Measurements from ENCODE around the gene MAPKAPK3. TPM values are rescaled to one million over a fixed set of nuclear protein-coding genes. Genes with fewer than 3 reads are reported as not detected.

The MAPKAPK3 gene
- total RNA-seq, 1 donor from 2014 or later, result 37.0 TPM

- no peak overlapping the region for H3K27ac Mint-ChIP-seq (ENCODE audit: unreplicated experiment)
- no peak for TF ChIP-seq CTCF (conservative IDR thresholded peaks at IDR 0.05)
- H3K36me3 Mint-ChIP-seq (ENCODE audit: low read depth), result no peaks in the 10 kb centered on the region
- no peak overlapping the region for H3K4me3 Mint-ChIP-seq
- H3K27me3 Mint-ChIP-seq (ENCODE audit: low read depth), result no peaks in the 10 kb centered on the region
- H3K4me1 Mint-ChIP-seq, result peaks cover 4% of the 10 kb centered on the region
- no peaks in the 10 kb centered on the region for H3K9me3 Mint-ChIP-seq
- DNase-seq (ENCODE audit: low read depth, low spot score), result no peak
Observed at GRCh38 chr3:50689558-50689957, 72.6 kb downstream of the MAPKAPK3 start.

- H3K4me3 Mint-ChIP-seq, result no peak overlapping the region
- TF ChIP-seq CTCF (conservative IDR thresholded peaks at IDR 0.05), result no peak
- DNase-seq (ENCODE audit: low read depth, low spot score), result no peak
- no peaks in the 10 kb centered on the region for H3K4me1 Mint-ChIP-seq
- no peak overlapping the region for H3K27ac Mint-ChIP-seq (ENCODE audit: unreplicated experiment)
- H3K36me3 Mint-ChIP-seq (ENCODE audit: low read depth), result peaks cover 4% of the 10 kb centered on the region
- H3K9me3 Mint-ChIP-seq, result peaks cover 10% of the 10 kb centered on the region
- H3K27me3 Mint-ChIP-seq (ENCODE audit: low read depth), result no peaks in the 10 kb centered on the region
Observed at GRCh38 chr3:50695031-50695430, 78.1 kb downstream of the MAPKAPK3 start.

- Mint-ChIP-seq H3K4me1 (no peaks in the 10 kb centered on the region), H3K4me3 (no peak overlapping the region), H3K27ac (ENCODE audit: unreplicated experiment) (no peak overlapping the region), H3K9me3 (peaks cover 13% of the 10 kb centered on the region), H3K36me3 (ENCODE audit: low read depth) (peaks cover 4% of the 10 kb centered on the region), H3K27me3 (ENCODE audit: low read depth) (no peaks in the 10 kb centered on the region)
- DNase-seq (ENCODE audit: low read depth, low spot score), result no peak
- no peak for TF ChIP-seq CTCF (conservative IDR thresholded peaks at IDR 0.05)
Observed at GRCh38 chr3:50696276-50696675, 79.3 kb downstream of the MAPKAPK3 start.

GRCh38 chr3:50698269-50698668 lies 81.3 kb downstream of the MAPKAPK3 start:
- DNase-seq (ENCODE audit: low read depth, low spot score), result no peak
- no peaks in the 10 kb centered on the region for H3K4me1 Mint-ChIP-seq
- no peak overlapping the region for H3K27ac Mint-ChIP-seq (ENCODE audit: unreplicated experiment)
- TF ChIP-seq CTCF (conservative IDR thresholded peaks at IDR 0.05), result no peak
- H3K36me3 Mint-ChIP-seq (ENCODE audit: low read depth), result peaks cover 10% of the 10 kb centered on the region
- H3K9me3 Mint-ChIP-seq, result peaks cover 19% of the 10 kb centered on the region
- H3K27me3 Mint-ChIP-seq (ENCODE audit: low read depth), result no peaks in the 10 kb centered on the region
- no peak overlapping the region for H3K4me3 Mint-ChIP-seq

Small RNAs within 50 kb of the gene (microRNA-seq; reads per million reads assigned to microRNA genes)
- 77.0 reads per million, percentile 58 among the genes with 10 or more reads in this experiment for gene MIR4787

Other genes starting within 250 kb of the MAPKAPK3 start
- 8.7 and 9.3 TPM in 2 replicates for gene CACNA2D2, start 113.5 kb upstream of the MAPKAPK3 start, total RNA-seq
- 12.7 and 13.1 TPM in 2 replicates for gene C3orf18, start 49.4 kb upstream of the MAPKAPK3 start, total RNA-seq
- 22.8 and 22.9 TPM in 2 replicates for gene HEMK1, start 47.6 kb upstream of the MAPKAPK3 start, total RNA-seq
- 8.1 and 8.6 TPM in 2 replicates for gene CISH, start 5.4 kb upstream of the MAPKAPK3 start, total RNA-seq
- 5.0 and 5.4 TPM in 2 replicates for gene DOCK3, start 57.8 kb downstream of the MAPKAPK3 start, total RNA-seq

Measured in neural crest cell (in vitro differentiated cells).